Uterus (tissue), 4 donors: Measurements from ENCODE around the gene LPCAT1. TPM values are rescaled to one million over a fixed set of nuclear protein-coding genes. Genes with fewer than 3 reads are reported as not detected.

Source experiments
- DNase-seq, 2 donors: peaks; one replicate each; pipeline ENCODE4 v3.0.0-alpha.2; 2019 to 2020
- H3K27ac ChIP-seq, 2 donors: fragments of 200-600 bp; sonication (generic); 1 replicate in 1 of 2; 2 replicates in 1 of 2; pipeline ENCODE4 v1.5.1; 2016 to 2018
- H3K27me3 ChIP-seq, 2 donors: fragments of 200-600 bp; sonication (generic); one replicate each; pipeline ENCODE4 v1.5.1; 2018 to 2019; ENCODE audit warnings: control low read depth in 1 of 2
- H3K36me3 ChIP-seq, 2 donors: fragments of 200-600 bp; sonication (generic); one replicate each; pipeline ENCODE4 v1.5.1; 2019; ENCODE audit warnings: control low read depth in 1 of 2
- H3K4me1 ChIP-seq, 2 donors: fragments of 200-600 bp; sonication (generic); one replicate each; pipeline ENCODE4 v1.5.1; 2018 to 2019; ENCODE audit warnings: control low read depth in 1 of 2
- H3K4me3 ChIP-seq, 2 donors: fragments of 200-600 bp; sonication (generic); 1 replicate in 1 of 2; 2 replicates in 1 of 2; pipeline ENCODE4 v1.5.1; 2018 to 2019; ENCODE audit warnings: mild to moderate bottlenecking in 1 of 2
- H3K9me3 ChIP-seq, 2 donors: fragments of 200-600 bp; sonication (generic); one replicate each; pipeline ENCODE4 v1.5.1; 2019; ENCODE audit warnings: control low read depth in 1 of 2
- CTCF ChIP-seq, 4 experiments: fragments of 200-600 bp in 2 of 4; fragments of 450-650 bp in 2 of 4; sonication (generic) in 2 of 4; IDR thresholded peaks; one replicate each; pipeline ENCODE4 v1.5.1; 2016 to 2019; ENCODE audit warnings: antibody characterized with exemption in 4 of 4, mild to moderate bottlenecking in 2 of 4, moderate library complexity in 1 of 4
- POLR2A ChIP-seq, 2 donors: fragments of 450-650 bp; IDR thresholded peaks; one replicate each; pipeline ENCODE4 v1.6.1; 2016; ENCODE audit warnings: antibody characterized with exemption in 2 of 2, mild to moderate bottlenecking in 1 of 2, moderate library complexity in 1 of 2
- intact Hi-C: fragments of 100-400 bp; cut with DNase I; formaldehyde crosslinking; loops from one replicate; pipeline ENCODE4 v1.15.1; 2023; ENCODE audit warnings: low total_unique reads
- total RNA-seq, 4 donors: library from RNA; depleted of rRNA in 3 of 4; stranded (reverse); fragments of >200 nt in 3 of 4; gene quantifications; one replicate each; pipeline versions ENCODE4 v1.1.0 to v1.2.4, GENCODE V29; 2014 to 2023
- donor health status: DM: yes; HTN: yes; CAD: no.

Gene LPCAT1
- total RNA-seq, 4 donors from 2014 or later: 21.5 to 51.0 (median 40.0) TPM

DNA sequence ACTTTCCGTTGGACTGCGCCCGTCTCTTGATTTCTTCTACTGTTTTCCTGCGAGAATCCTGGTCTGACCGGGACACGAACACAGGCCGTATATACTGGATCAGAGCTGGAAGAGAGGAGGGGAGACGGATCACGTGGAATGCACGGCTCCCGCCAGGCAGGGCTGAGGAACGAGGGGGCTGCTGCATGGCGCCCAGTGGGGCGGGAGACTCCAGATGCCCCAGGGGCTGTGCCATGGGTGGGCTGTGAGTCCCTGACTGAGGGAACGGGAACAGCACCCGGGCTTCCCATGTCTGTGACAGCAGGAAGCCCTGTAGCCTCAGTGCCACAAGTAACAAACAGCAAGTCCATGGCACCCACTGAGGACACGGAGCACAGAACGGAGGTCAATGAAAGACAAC is 34.0 kb downstream of the LPCAT1 start:
- DNase-seq: no peak
- H3K27me3 ChIP-seq: no peaks in the 10 kb centered on the region
- intact Hi-C loops: no loop called here
- no peak overlapping the region for H3K4me3 ChIP-seq
- no peaks in the 10 kb centered on the region for H3K9me3 ChIP-seq
- no peaks in the 10 kb centered on the region for H3K36me3 ChIP-seq
- no peaks in the 10 kb centered on the region for H3K4me1 ChIP-seq
- H3K27ac ChIP-seq: no peak overlapping the region
- TF ChIP-seq POLR2A (IDR thresholded peaks at IDR 0.05) (no peak), CTCF (IDR thresholded peaks at IDR 0.05) (no peak)

GRCh38 chr5:1488882-1489680 is 34.7 kb downstream of the LPCAT1 start:
- Histone ChIP-seq H3K9me3 (no peaks in the 10 kb centered on the region), H3K36me3 (no peaks in the 10 kb centered on the region)
- intact Hi-C loops: no loop called here

DNA sequence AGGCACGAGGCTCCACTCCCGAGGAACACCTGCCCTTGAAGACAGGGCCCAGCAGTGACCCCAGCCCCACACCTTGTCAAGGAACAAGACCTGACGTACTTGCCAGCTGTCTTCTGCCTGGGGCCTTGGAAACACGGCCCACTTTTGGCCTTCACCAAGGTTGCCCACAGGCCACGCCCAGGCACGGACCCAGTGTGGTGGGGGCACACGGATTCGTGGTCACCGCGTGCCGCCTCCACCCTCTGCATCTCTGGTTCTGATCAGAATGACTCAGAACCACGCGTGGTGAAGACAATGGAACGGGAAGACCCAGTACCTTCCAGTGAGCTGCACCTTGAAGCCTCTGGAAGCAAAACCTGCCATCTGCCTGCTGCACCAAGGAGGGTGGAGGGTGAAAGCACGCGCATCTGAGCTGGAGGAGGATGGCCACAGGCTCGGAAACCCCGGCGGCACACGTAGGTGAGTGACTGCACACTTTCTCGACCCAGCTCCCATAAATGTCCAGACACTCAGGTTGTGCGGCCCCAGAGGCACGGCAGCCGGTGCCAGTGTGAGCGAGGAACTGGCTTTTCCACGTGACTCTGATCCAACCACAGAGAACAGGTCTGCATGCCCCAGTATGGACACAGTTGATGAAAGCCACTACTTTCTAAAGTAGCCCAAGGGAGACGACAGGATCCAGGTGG is 36.5 kb downstream of the LPCAT1 start:
- no peak for DNase-seq
- intact Hi-C loops: no loop called here
- no peaks in the 10 kb centered on the region for H3K9me3 ChIP-seq
- H3K4me3 ChIP-seq: no peak overlapping the region
- H3K4me1 ChIP-seq: no peaks in the 10 kb centered on the region
- no peaks in the 10 kb centered on the region for H3K27me3 ChIP-seq
- no peak overlapping the region for H3K27ac ChIP-seq
- no peaks in the 10 kb centered on the region for H3K36me3 ChIP-seq
- no peak for TF ChIP-seq CTCF (IDR thresholded peaks at IDR 0.05)
- no peak for TF ChIP-seq POLR2A (IDR thresholded peaks at IDR 0.05)

More at GRCh38 chr5:1488882-1489680, 34.7 kb downstream of the LPCAT1 start:
- no peak for DNase-seq
- Histone ChIP-seq H3K27me3 (no peaks in the 10 kb centered on the region), H3K27ac (no peak overlapping the region), H3K4me3 (no peak overlapping the region), H3K4me1 (no peaks in the 10 kb centered on the region)
- TF ChIP-seq CTCF (IDR thresholded peaks at IDR 0.05) (no peak), POLR2A (IDR thresholded peaks at IDR 0.05) (no peak)

- Histone ChIP-seq H3K4me1 (no peaks in the 10 kb centered on the region), H3K27ac (no peak overlapping the region), H3K4me3 (no peak overlapping the region), H3K9me3 (no peaks in the 10 kb centered on the region), H3K27me3 (no peaks in the 10 kb centered on the region), H3K36me3 (no peaks in the 10 kb centered on the region)
- TF ChIP-seq CTCF (IDR thresholded peaks at IDR 0.05) (no peak), POLR2A (IDR thresholded peaks at IDR 0.05) (no peak)
- intact Hi-C loops: no loop called here
- no peak for DNase-seq
Measured at GRCh38 chr5:1486271-1486670, 37.5 kb downstream of the LPCAT1 start.

DNA sequence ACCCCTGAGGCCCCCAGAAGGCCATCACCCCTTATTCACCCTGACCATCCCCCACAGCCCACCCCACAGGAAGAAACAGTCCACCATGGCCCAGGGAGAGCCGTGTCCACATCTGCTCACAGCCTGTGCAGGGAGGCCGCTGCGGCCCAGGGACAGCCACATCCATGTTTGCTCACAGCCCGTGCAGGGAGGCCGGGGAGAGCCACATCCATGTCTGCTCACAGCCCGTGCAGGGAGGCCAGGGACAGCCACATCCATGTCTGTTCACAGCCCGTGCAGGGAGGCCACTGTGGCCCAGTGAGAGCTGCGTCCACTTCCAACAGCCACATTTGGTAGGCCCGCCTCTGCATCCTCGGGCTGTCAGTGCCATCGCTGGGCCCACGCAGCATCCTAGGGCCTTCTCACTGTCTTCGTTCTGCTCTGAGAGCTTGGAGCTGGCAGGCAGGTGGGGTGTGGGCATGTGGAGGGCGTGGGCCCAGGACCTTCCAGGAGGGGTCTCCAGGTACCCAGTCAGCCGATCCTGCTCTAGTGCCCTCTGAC is 38.1 kb downstream of the LPCAT1 start:
- Histone ChIP-seq H3K36me3 (no peaks in the 10 kb centered on the region), H3K27ac (no peak overlapping the region), H3K27me3 (no peaks in the 10 kb centered on the region), H3K4me1 (no peaks in the 10 kb centered on the region), H3K4me3 (no peak overlapping the region), H3K9me3 (no peaks in the 10 kb centered on the region)
- DNase-seq: no peak
- intact Hi-C loops: no loop called here
- no peak for TF ChIP-seq CTCF (IDR thresholded peaks at IDR 0.05)
- no peak for TF ChIP-seq POLR2A (IDR thresholded peaks at IDR 0.05)
